Activated T-helper 1 cell treated with anti-CD3 and anti-CD28 coated beads, Interleukin-12 subunit alpha, Interleukin-12 subunit beta, Interleukin-2, Interleukin-4 antibody, amounts not matched to agents 30 ng/mL and 10 ng/mL and 1 ng/mL, durations not matched to agents 14 hours and 24 hours and 36 hours (primary cell): ENCODE data around the gene HORMAD2. TPM values are rescaled to one million over a fixed set of nuclear protein-coding genes. Genes with fewer than 3 reads are reported as not detected.
"Not testable (repeated sequence)": the region's sequence is repeated elsewhere in the genome, so short reads cannot be mapped to it uniquely, and the experiment has no call there.

ENCODE experiments used
- DNase-seq: peaks from one replicate; pipeline ENCODE4 v3.0.0; 2021; ENCODE audit warnings: low spot score
- H3K27ac Mint-ChIP-seq: one replicate; pipeline ENCODE4 v1.8.0; 2021; ENCODE audit warnings: mild to moderate bottlenecking, mixed read lengths
- H3K27me3 Mint-ChIP-seq: one replicate; pipeline ENCODE4 v1.8.0; 2022; ENCODE audit warnings: mild to moderate bottlenecking, moderate library complexity, mixed read lengths; ENCODE audit not compliant: insufficient read depth
- H3K36me3 Mint-ChIP-seq: one replicate; pipeline ENCODE4 v1.8.0; 2021; ENCODE audit warnings: low read depth, mixed read lengths
- H3K4me1 Mint-ChIP-seq: one replicate; pipeline ENCODE4 v1.8.0; 2021; ENCODE audit warnings: low read depth, mixed read lengths
- H3K4me3 Mint-ChIP-seq: one replicate; pipeline ENCODE4 v1.8.0; 2021; ENCODE audit warnings: mild to moderate bottlenecking, moderate library complexity, mixed read lengths
- H3K9me3 Mint-ChIP-seq: one replicate; pipeline ENCODE4 v1.8.0; 2021; ENCODE audit warnings: mixed read lengths
- intact Hi-C: fragments of 100-400 bp; cut with micrococcal nuclease; formaldehyde crosslinking; loops from one replicate; pipeline ENCODE4 v1.15.1; 2024
- total RNA-seq: library from RNA; stranded (reverse); gene quantifications from 2 replicates; pipeline ENCODE4 v1.2.3, GENCODE V29; 2022

The HORMAD2 gene
- total RNA-seq, 1 donor from 2014 or later, result 0.21 TPM

GRCh38 chr22:30190574-30190973 is 110.3 kb downstream of the HORMAD2 start:
- no peak for DNase-seq
- H3K36me3 Mint-ChIP-seq, result peaks cover 13% of the 10 kb centered on the region
- H3K27me3 Mint-ChIP-seq, result no peaks in the 10 kb centered on the region
- H3K4me3 Mint-ChIP-seq, result peak overlapping the region; percentile 27
- H3K4me1 Mint-ChIP-seq, result peaks cover 93% of the 10 kb centered on the region
- H3K9me3 Mint-ChIP-seq, result peaks cover 22% of the 10 kb centered on the region
- intact Hi-C loops, result loop anchor here (1.0 kb wide), 1 partner anchor 22 kb away; no protein-coding TSS in a partner anchor
- H3K27ac Mint-ChIP-seq, result peak overlapping the region; percentile 88

DNA sequence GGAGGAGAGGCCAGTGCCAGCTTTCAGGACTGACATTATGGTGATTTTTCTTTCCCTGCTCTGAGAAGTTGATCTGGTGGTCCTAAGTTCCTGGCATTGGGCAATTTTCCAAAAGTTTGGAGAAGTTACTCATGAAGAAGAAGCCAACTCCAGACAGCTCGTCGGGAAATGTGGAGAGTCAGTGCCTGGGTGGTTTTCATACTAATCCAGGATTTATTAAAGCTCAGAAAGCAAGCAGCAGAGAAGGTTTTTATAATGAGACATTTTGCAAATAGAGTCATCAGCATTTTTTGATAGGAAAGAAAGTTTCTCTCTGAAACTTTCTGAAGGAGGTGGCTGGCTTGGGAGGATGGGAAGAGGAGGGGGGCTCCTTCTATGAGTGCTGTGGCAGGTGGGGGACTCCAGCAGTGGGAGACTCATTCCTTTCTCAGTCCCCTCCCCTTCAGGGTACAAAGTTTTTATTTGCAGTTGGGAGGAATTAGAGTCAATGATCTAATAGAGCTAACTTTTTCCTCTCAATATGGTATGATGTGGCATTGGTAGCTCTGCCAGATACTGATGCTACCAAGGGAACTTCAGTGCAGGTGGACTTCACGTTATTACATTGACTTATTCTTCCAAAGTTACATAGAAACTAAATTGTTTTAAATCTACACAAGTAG is 110.9 kb downstream of the HORMAD2 start:
- Mint-ChIP-seq H3K27ac (peak overlapping the region; percentile 88), H3K4me3 (peak overlapping the region; percentile 27), H3K9me3 (peaks cover 22% of the 10 kb centered on the region), H3K36me3 (peaks cover 14% of the 10 kb centered on the region), H3K27me3 (no peaks in the 10 kb centered on the region), H3K4me1 (peaks cover 95% of the 10 kb centered on the region)
- no peak for DNase-seq
- intact Hi-C loops, result no loop called here

GRCh38 chr22:30192427-30192826 is 112.2 kb downstream of the HORMAD2 start:
- intact Hi-C loops, result no loop called here
- Mint-ChIP-seq H3K4me1 (peaks cover 95% of the 10 kb centered on the region), H3K4me3 (peak overlapping the region; percentile 32), H3K27ac (peak overlapping the region; percentile 88), H3K9me3 (peaks cover 22% of the 10 kb centered on the region), H3K36me3 (peaks cover 12% of the 10 kb centered on the region), H3K27me3 (no peaks in the 10 kb centered on the region)
- DNase-seq, result no peak

- peaks cover 12% of the 10 kb centered on the region for H3K36me3 Mint-ChIP-seq
- H3K27ac Mint-ChIP-seq, result peak overlapping the region; percentile 88
- peaks cover 22% of the 10 kb centered on the region for H3K9me3 Mint-ChIP-seq
- no peak overlapping the region for H3K4me3 Mint-ChIP-seq
- no peaks in the 10 kb centered on the region for H3K27me3 Mint-ChIP-seq
- intact Hi-C loops, result no loop called here
- peaks cover 90% of the 10 kb centered on the region for H3K4me1 Mint-ChIP-seq
- DNase-seq, result no peak
Measured at GRCh38 chr22:30193031-30193775, 112.9 kb downstream of the HORMAD2 start.

DNA sequence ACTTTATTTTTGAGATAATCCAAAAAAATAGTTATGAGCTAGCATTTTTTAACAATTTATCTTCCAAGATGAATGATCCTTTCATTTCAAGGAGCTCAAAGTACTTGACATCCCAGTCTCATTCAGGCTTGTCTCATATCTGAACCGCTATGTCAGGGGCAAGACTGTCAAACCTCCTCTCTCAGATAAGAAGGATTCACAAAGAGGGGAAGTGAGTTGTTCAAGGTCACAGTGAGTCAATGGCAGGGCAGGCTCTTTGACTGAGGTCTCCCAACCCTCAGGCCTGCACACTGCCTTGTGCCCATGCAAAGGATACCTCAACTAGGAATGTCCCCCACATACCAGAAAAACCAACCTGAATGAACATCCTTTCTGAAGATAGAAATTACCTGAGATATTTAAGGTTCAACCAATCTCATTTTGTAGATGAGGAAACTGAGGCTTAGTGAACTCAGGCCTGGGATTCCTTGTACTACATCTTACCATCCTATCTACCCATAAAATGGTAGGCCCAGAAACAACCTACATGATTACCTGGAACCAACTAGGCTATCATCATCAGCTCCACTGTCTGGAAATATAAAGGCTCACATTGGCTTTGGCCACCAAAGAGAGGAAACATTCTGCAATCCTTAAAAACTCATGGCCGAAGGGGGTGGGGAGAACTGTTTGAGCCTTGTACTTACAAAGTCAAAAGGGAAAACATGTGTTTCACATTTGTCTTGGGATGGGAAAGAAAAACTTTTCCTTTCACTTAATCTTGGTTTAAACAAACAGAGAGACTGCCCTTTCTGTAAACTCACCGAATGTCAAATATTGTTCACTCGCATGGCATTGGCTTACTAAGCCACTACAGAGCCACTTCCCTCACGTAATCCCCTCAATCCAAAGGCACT is 115.2 kb downstream of the HORMAD2 start:
- peaks cover 22% of the 10 kb centered on the region for H3K9me3 Mint-ChIP-seq
- peak overlapping the region; percentile 64 for H3K4me3 Mint-ChIP-seq
- H3K27ac Mint-ChIP-seq, result peak overlapping the region; percentile 96
- intact Hi-C loops, result loop anchor here (1.0 to 2.0 kb wide), 8 partner anchors 11 to 71 kb away; partner anchors contain the start of genes LIF and OSM
- DNase-seq, result no peak
- peaks cover 82% of the 10 kb centered on the region for H3K4me1 Mint-ChIP-seq
- H3K36me3 Mint-ChIP-seq, result peaks cover 12% of the 10 kb centered on the region
- H3K27me3 Mint-ChIP-seq, result no peaks in the 10 kb centered on the region

- peaks cover 74% of the 10 kb centered on the region for H3K4me1 Mint-ChIP-seq
- H3K4me3 Mint-ChIP-seq, result peak overlapping the region; percentile 64
- peak; percentile 59 for DNase-seq
- H3K27me3 Mint-ChIP-seq, result no peaks in the 10 kb centered on the region
- peaks cover 22% of the 10 kb centered on the region for H3K9me3 Mint-ChIP-seq
- peak overlapping the region; percentile 96 for H3K27ac Mint-ChIP-seq
- intact Hi-C loops, result loop anchor here (1.0 to 2.0 kb wide), 8 partner anchors 12 to 70 kb away; partner anchors contain the start of genes LIF and OSM
- H3K36me3 Mint-ChIP-seq, result peaks cover 12% of the 10 kb centered on the region
Measured at GRCh38 chr22:30196141-30196879, 116.0 kb downstream of the HORMAD2 start.

DNA sequence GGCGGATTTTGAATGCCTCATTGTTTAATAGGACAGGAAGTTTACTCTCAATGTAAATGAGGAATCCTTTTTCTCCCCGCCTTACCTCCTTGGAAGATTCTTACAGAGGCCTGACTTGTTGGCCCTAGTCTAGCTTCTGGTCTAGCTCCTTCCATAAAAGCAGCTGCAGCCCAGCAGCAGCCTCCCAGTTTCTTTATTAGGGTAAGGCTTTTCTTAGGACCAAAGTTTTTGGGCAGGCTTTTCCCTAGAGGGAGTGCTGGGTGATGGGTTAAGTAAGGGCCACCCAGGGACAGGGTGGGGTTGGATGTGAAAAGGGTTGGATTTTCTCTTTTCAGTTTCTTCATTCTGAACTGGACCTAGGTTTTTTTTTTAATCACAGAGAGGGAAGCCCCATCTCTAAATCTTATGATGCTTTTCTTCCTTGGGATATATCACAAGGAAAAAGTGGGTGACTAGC is 116.6 kb downstream of the HORMAD2 start:
- Mint-ChIP-seq H3K27ac (peak overlapping the region; percentile 96), H3K36me3 (peaks cover 11% of the 10 kb centered on the region), H3K4me1 (peaks cover 69% of the 10 kb centered on the region), H3K4me3 (peak overlapping the region; percentile 64), H3K9me3 (peaks cover 21% of the 10 kb centered on the region), H3K27me3 (no peaks in the 10 kb centered on the region)
- intact Hi-C loops, result loop anchor here (1.0 to 2.0 kb wide), 8 partner anchors 13 to 69 kb away; partner anchors contain the start of genes LIF and OSM
- DNase-seq, result no peak

DNA sequence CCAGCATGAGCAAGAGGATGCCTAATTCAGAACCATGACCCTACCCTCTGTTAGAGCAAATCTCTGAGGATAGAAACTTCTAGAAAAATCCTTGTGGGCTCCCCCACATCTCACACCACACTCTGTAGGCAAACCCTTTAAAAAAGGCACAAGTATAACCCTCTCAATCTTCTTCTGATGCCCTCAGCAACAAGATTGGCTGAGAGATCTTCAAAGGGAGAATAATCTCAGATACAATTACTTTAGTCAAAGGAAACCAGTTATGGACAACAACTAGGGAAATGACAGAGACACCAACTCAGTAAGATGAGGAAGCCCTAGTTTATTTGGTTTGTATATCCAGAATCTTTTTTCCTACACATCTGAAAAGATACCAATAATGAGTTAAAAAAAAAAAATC is 117.1 kb downstream of the HORMAD2 start:
- intact Hi-C loops, result loop anchor here (2.0 kb wide), 3 partner anchors 15 to 23 kb away; no protein-coding TSS in a partner anchor
- Mint-ChIP-seq H3K4me3 (no peak overlapping the region), H3K27ac (peak overlapping the region; percentile 96), H3K27me3 (no peaks in the 10 kb centered on the region), H3K4me1 (peaks cover 65% of the 10 kb centered on the region), H3K36me3 (peaks cover 7% of the 10 kb centered on the region), H3K9me3 (peaks cover 16% of the 10 kb centered on the region)
- no peak for DNase-seq

- Mint-ChIP-seq H3K27me3 (no peaks in the 10 kb centered on the region), H3K36me3 (peaks cover 3% of the 10 kb centered on the region), H3K27ac (peak overlapping the region; percentile 49), H3K9me3 (peaks cover 7% of the 10 kb centered on the region), H3K4me1 (peaks cover 56% of the 10 kb centered on the region), H3K4me3 (no peak overlapping the region)
- intact Hi-C loops, result loop anchor here (1.0 kb wide), 1 partner anchor 45 kb away; no protein-coding TSS in a partner anchor
- DNase-seq, result no peak
Measured at GRCh38 chr22:30198152-30198825, 118.0 kb downstream of the HORMAD2 start.

DNA sequence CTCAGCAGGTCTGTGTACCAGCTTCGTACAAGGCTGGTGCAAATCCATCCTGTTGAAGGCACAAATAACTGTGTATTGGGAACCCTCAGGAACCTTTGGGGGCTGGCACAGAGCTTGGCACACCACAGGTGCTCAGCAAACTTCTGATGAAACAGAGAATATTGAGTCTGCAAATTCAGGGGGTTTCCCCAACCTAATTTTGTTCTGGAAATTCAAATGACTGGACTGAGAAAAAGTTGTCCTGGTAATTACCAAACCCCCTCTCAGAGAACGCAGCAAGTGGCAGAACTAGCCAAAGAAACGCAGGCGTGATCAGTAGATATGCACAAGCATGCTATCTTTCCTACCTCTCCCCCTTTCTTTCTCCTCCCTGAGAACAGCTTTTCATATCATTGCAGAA is 118.7 kb downstream of the HORMAD2 start:
- Mint-ChIP-seq H3K4me3 (no peak overlapping the region), H3K27me3 (no peaks in the 10 kb centered on the region), H3K9me3 (peaks cover 4% of the 10 kb centered on the region), H3K36me3 (peaks cover 2% of the 10 kb centered on the region), H3K27ac (peak overlapping the region; percentile 49), H3K4me1 (peaks cover 54% of the 10 kb centered on the region)
- intact Hi-C loops, result loop anchor here (1.0 kb wide), 1 partner anchor 44 kb away; no protein-coding TSS in a partner anchor
- no peak for DNase-seq

GRCh38 chr22:30200905-30201304 is 120.6 kb downstream of the HORMAD2 start:
- H3K27ac Mint-ChIP-seq, DNase-seq, H3K27me3 Mint-ChIP-seq, H3K36me3 Mint-ChIP-seq, intact Hi-C loops, H3K4me3 Mint-ChIP-seq, H3K9me3 Mint-ChIP-seq: not testable (repeated sequence)
- H3K4me1 Mint-ChIP-seq, result peaks cover 45% of the 10 kb centered on the region
